Keratinocyte (primary cell): Measurements from ENCODE around the gene DSE. TPM values are rescaled to one million over a fixed set of nuclear protein-coding genes. Genes with fewer than 3 reads are reported as not detected.

Source experiments
- DNase-seq: peaks from one replicate; pipeline ENCODE4 v3.0.0-alpha.2; 2011; ENCODE audit warnings: low read depth, missing footprints, low spot score
- FAIRE-seq: peaks from 2 replicates; lab custom pipeline; 2011; peaks lifted over from hg19 to GRCh38; lab: Jason Lieb, UNC
- H2AFZ ChIP-seq: 2 replicates; pipeline ENCODE4 v1.6.0; 2012; ENCODE audit warnings: low read length, control low read depth, inconsistent platforms; ENCODE audit not compliant: control insufficient read depth
- H3K27ac ChIP-seq: 2 replicates; pipeline ENCODE4 v1.5.1; 2011; ENCODE audit warnings: low read length; ENCODE audit not compliant: control insufficient read depth, insufficient read depth
- H3K27me3 ChIP-seq: 3 replicates; pipeline ENCODE4 v1.6.0; 2011; ENCODE audit warnings: low read length; ENCODE audit not compliant: control insufficient read depth, insufficient read depth; ENCODE audit errors: extremely low read depth
- H3K36me3 ChIP-seq, 2 experiments: 2 replicates in 1 of 2; 3 replicates in 1 of 2; pipeline ENCODE4 v1.5.1; 2011; ENCODE audit warnings: low read length in 2 of 2, mild to moderate bottlenecking in 1 of 2; ENCODE audit not compliant: control insufficient read depth in 2 of 2, insufficient read depth in 2 of 2; ENCODE audit errors: extremely low read depth in 1 of 2
- H3K4me1 ChIP-seq: 3 replicates; pipeline ENCODE4 v1.5.1; 2011; ENCODE audit warnings: low read length; ENCODE audit not compliant: control insufficient read depth, insufficient read depth; ENCODE audit errors: extremely low read depth
- H3K4me2 ChIP-seq: 3 replicates; pipeline ENCODE4 v1.6.0; 2011; ENCODE audit warnings: low read depth, low read length; ENCODE audit not compliant: control insufficient read depth, insufficient read depth; ENCODE audit errors: extremely low read depth
- H3K4me3 ChIP-seq, 3 experiments: fragments of 200-600 bp in 1 of 3; sonication (generic) in 1 of 3; 2 replicates in 2 of 3; 3 replicates in 1 of 3; pipeline ENCODE4 v1.5.1; 2011 to 2016; ENCODE audit warnings: low read length in 3 of 3, mild to moderate bottlenecking in 3 of 3, control low read depth in 2 of 3, inconsistent platforms in 1 of 3, low read depth in 1 of 3, mixed read lengths in 1 of 3, mixed run types in 1 of 3, moderate library complexity in 1 of 3; ENCODE audit not compliant: control insufficient read depth in 2 of 3, insufficient read depth in 2 of 3; ENCODE audit errors: extremely low read depth in 1 of 3
- H3K79me2 ChIP-seq: 2 replicates; pipeline ENCODE4 v1.6.0; 2012; ENCODE audit warnings: low read length; ENCODE audit not compliant: control insufficient read depth, insufficient read depth
- H3K9ac ChIP-seq: 3 replicates; pipeline ENCODE4 v1.6.0; 2011; ENCODE audit warnings: low read length; ENCODE audit not compliant: control insufficient read depth, insufficient read depth; ENCODE audit errors: extremely low read depth
- H3K9me1 ChIP-seq: 3 replicates; pipeline ENCODE4 v1.6.0; 2011; ENCODE audit warnings: low read length; ENCODE audit not compliant: control insufficient read depth, insufficient read depth; ENCODE audit errors: extremely low read depth
- H3K9me3 ChIP-seq: 2 replicates; pipeline ENCODE4 v1.5.1; 2012; ENCODE audit warnings: low read depth, low read length; ENCODE audit not compliant: control insufficient read depth
- H4K20me1 ChIP-seq: 3 replicates; pipeline ENCODE4 v1.6.0; 2011; ENCODE audit warnings: low read length; ENCODE audit not compliant: control insufficient read depth, insufficient read depth; ENCODE audit errors: extremely low read depth
- CTCF ChIP-seq, 3 experiments: IDR thresholded peaks in 1 of 3; conservative IDR thresholded peaks in 1 of 3; optimal IDR thresholded peaks in 1 of 3; 2 replicates in 2 of 3; 3 replicates in 1 of 3; pipeline versions ENCODE3 to v1.5.1; 2011; ENCODE audit warnings: low read length in 3 of 3, mild to moderate bottlenecking in 3 of 3, moderate library complexity in 2 of 3, control low read depth in 1 of 3, inconsistent platforms in 1 of 3; ENCODE audit not compliant: insufficient read depth in 2 of 3; ENCODE audit errors: extremely low read depth in 1 of 3
- EZH2 ChIP-seq: IDR thresholded peaks from one replicate; pipeline ENCODE4 v1.6.1; 2012; ENCODE audit warnings: inconsistent platforms, mild to moderate bottlenecking, low read length, moderate library complexity
- dilution Hi-C: fragments of 300-500 bp; cut with MboI; formaldehyde crosslinking; loops from one replicate; pipeline ENCODE4 v1.7.0; 2020; ENCODE audit warnings: low sequenced_read_pairs; ENCODE audit not compliant: extremely low pct_ligation_motif_present
- polyA plus RNA-seq, 5 experiments: library from polyadenylated mRNA; depleted of rRNA in 3 of 5; stranded (reverse) in 3 of 5; stranded (forward) in 1 of 5; unstranded in 1 of 5; fragments of >200 nt; gene quantifications; 1 replicate in 1 of 5; 2 replicates in 3 of 5; 3 replicates in 1 of 5; pipeline versions ENCODE4 v1.2.1 to v1.2.3, GENCODE V29; 2011 to 2012; ENCODE audit warnings: missing spikeins in 2 of 5, low read depth in 1 of 5, low replicate concordance in 1 of 5

DSE gene
- polyA plus RNA-seq, 1 donor (not counting 4 experiments of a cell fraction or from before 2014, with no cell fraction given), result 99.7 TPM

GRCh38 chr6:116386581-116387299 lies 16.0 kb downstream of the DSE start:
- Histone ChIP-seq H3K79me2 (peaks cover 71% of the 10 kb centered on the region), H3K9me3 (no peaks in the 10 kb centered on the region), H3K9me1 (no peaks in the 10 kb centered on the region), H3K4me2 (peak overlapping the region; percentile 86), H3K36me3 (no peaks in the 10 kb centered on the region), H4K20me1 (no peaks in the 10 kb centered on the region), H2AFZ (no peak overlapping the region), H3K9ac (peak overlapping the region; percentile 76), H3K4me1 (peaks cover 57% of the 10 kb centered on the region), H3K27me3 (no peaks in the 10 kb centered on the region), H3K27ac (peak overlapping the region; percentile 99), H3K4me3 (peak overlapping the region in 2 of 3 experiments; percentile 40 to 43)
- no peak for TF ChIP-seq EZH2
- no peak for TF ChIP-seq CTCF (optimal IDR thresholded peaks at IDR 0.05 in 1 of 3, IDR thresholded peaks at IDR 0.05 in 1 of 3, conservative IDR thresholded peaks at IDR 0.05 in 1 of 3; ENCODE audit: extremely low read depth in 1 of 3, insufficient read depth in 2 of 3, low read length in 3 of 3)
- dilution Hi-C loops, result no loop called here
- peak; percentile 96 for FAIRE-seq
- no peak for DNase-seq

- TF ChIP-seq EZH2 (no peak), CTCF (optimal IDR thresholded peaks at IDR 0.05 in 1 of 3, IDR thresholded peaks at IDR 0.05 in 1 of 3, conservative IDR thresholded peaks at IDR 0.05 in 1 of 3; ENCODE audit: extremely low read depth in 1 of 3, insufficient read depth in 2 of 3, low read length in 3 of 3) (no peak)
- no peak for DNase-seq
- Histone ChIP-seq H3K9me3 (no peaks in the 10 kb centered on the region), H4K20me1 (no peaks in the 10 kb centered on the region), H3K36me3 (no peaks in the 10 kb centered on the region), H3K9ac (peak overlapping the region; percentile 76), H2AFZ (no peak overlapping the region), H3K27ac (peak overlapping the region; percentile 99), H3K27me3 (no peaks in the 10 kb centered on the region), H3K4me2 (peak overlapping the region; percentile 86), H3K9me1 (no peaks in the 10 kb centered on the region), H3K4me1 (peaks cover 57% of the 10 kb centered on the region), H3K79me2 (peaks cover 71% of the 10 kb centered on the region), H3K4me3 (peak overlapping the region in 2 of 3 experiments; percentile 40 to 43)
- peak; percentile 99 for FAIRE-seq
- dilution Hi-C loops, result no loop called here
These were observed 16.6 kb downstream of the DSE start for GRCh38 chr6:116387374-116387773.
